Smooth muscle cell (in vitro differentiated cells): ENCODE measurements around the gene DDX27. TPM values are rescaled to one million over a fixed set of nuclear protein-coding genes. Genes with fewer than 3 reads are reported as not detected.
"Not testable (repeated sequence)": the region's sequence is repeated elsewhere in the genome, so short reads cannot be mapped to it uniquely, and the experiment has no call there.

Experiments
- DNase-seq: peaks from one replicate; lab custom pipeline; 2025; ENCODE audit not compliant: unreplicated experiment; lab: John Stamatoyannopoulos, UW
- H2AFZ ChIP-seq: fragments of 200-600 bp; sonication (generic); 2 replicates; pipeline ENCODE4 v1.6.0; 2016; ENCODE audit warnings: antibody characterized with exemption, low read depth, mild to moderate bottlenecking
- H3F3A ChIP-seq: fragments of 200-600 bp; sonication (generic); 2 replicates; pipeline ENCODE4 v1.6.0; 2017; ENCODE audit warnings: antibody characterized with exemption, low read depth
- H3K27ac ChIP-seq: fragments of 200-600 bp; sonication (generic); 2 replicates; pipeline ENCODE4 v1.5.1; 2016; ENCODE audit warnings: low read depth, mild to moderate bottlenecking
- H3K27me3 ChIP-seq: fragments of 200-600 bp; sonication (generic); 2 replicates; pipeline ENCODE4 v1.6.1; 2016; ENCODE audit warnings: low read depth, mild to moderate bottlenecking
- H3K36me3 ChIP-seq: fragments of 200-600 bp; sonication (generic); 2 replicates; pipeline ENCODE4 v1.5.1; 2016; ENCODE audit warnings: low read depth
- H3K4me1 ChIP-seq: fragments of 200-600 bp; sonication (generic); 2 replicates; pipeline ENCODE4 v1.5.1; 2016; ENCODE audit warnings: low read depth
- H3K4me2 ChIP-seq: fragments of 200-600 bp; sonication (generic); 2 replicates; pipeline ENCODE4 v1.6.0; 2016; ENCODE audit warnings: mild to moderate bottlenecking
- H3K4me3 ChIP-seq: fragments of 200-600 bp; sonication (generic); 2 replicates; pipeline ENCODE4 v1.5.1; 2016; ENCODE audit warnings: mild to moderate bottlenecking
- H3K79me2 ChIP-seq: fragments of 200-600 bp; sonication (generic); 2 replicates; pipeline ENCODE4 v1.6.0; 2016; ENCODE audit warnings: low read depth, mild to moderate bottlenecking
- H3K9ac ChIP-seq: fragments of 200-600 bp; sonication (generic); 2 replicates; pipeline ENCODE4 v1.6.0; 2016; ENCODE audit warnings: low read depth
- H3K9me3 ChIP-seq: fragments of 200-600 bp; sonication (generic); replicated peaks from 2 replicates; pipeline ENCODE4 v1.5.1; 2016; ENCODE audit warnings: low read depth
- H4K20me1 ChIP-seq: fragments of 200-600 bp; sonication (generic); 2 replicates; pipeline ENCODE4 v1.6.0; 2016; ENCODE audit warnings: low read depth
- CTCF ChIP-seq: fragments of 200-600 bp; sonication (generic); IDR thresholded peaks from 2 replicates; pipeline ENCODE4 v1.5.1; 2017; ENCODE audit warnings: borderline replicate concordance, mild to moderate bottlenecking, antibody characterized with exemption; ENCODE audit not compliant: insufficient read depth, poor library complexity, severe bottlenecking
- WGBS: methylation state at CpG from one replicate; pipeline ENCODE4 v1.1.7; 2016; ENCODE audit warnings: low lambda C conversion rate; 5-methylcytosine and 5-hydroxymethylcytosine counted together
- polyA plus RNA-seq: library from polyadenylated mRNA; unstranded; fragments of >200 nt; fragmentation: Nextera tagmentation; extraction: Ambion mirVana; gene quantifications from 2 replicates; pipeline ENCODE4 v1.2.1, GENCODE V29; 2016
- total RNA-seq: library from RNA; depleted of rRNA; stranded (reverse); fragments of >200 nt; gene quantifications from 2 replicates; pipeline ENCODE4 v1.2.3, GENCODE V29; 2014

DDX27 gene
- total and polyA plus RNA-seq, 2 experiments from 2014 or later, result 19.6 to 28.3 TPM

- no peaks in the 10 kb centered on the region for H3K9me3 ChIP-seq
These were observed 8.5 kb upstream of the DDX27 start for GRCh38 chr20:49210757-49211110.

GRCh38 chr20:49214571-49214970 is 4.6 kb upstream of the DDX27 start:
- DNase-seq, result no peak
- TF ChIP-seq CTCF, result no peak
- no peak overlapping the region for H3K4me2 ChIP-seq

More at GRCh38 chr20:49210757-49211110, 8.5 kb upstream of the DDX27 start:
- Histone ChIP-seq H3K27me3 (no peaks in the 10 kb centered on the region), H3K4me2 (no peak overlapping the region), H3K27ac (no peak overlapping the region), H3K79me2 (no peaks in the 10 kb centered on the region), H3F3A (no peaks in the 10 kb centered on the region), H4K20me1 (no peaks in the 10 kb centered on the region), H3K4me3 (no peak overlapping the region), H2AFZ (no peak overlapping the region), H3K9ac (no peak overlapping the region), H3K4me1 (no peaks in the 10 kb centered on the region), H3K36me3 (no peaks in the 10 kb centered on the region)
- no peak for TF ChIP-seq CTCF
- no peak for DNase-seq
- WGBS, result 97% methylated on average over 1 of the region's 1 CpG

GRCh38 chr20:49215232-49215631 is 4.0 kb upstream of the DDX27 start:
- DNase-seq, result no peak
- no peak overlapping the region for H3K4me3 ChIP-seq
- H4K20me1 ChIP-seq, result peaks cover 1% of the 10 kb centered on the region
- no peak overlapping the region for H3K27ac ChIP-seq
- no peaks in the 10 kb centered on the region for H3K36me3 ChIP-seq
- no peak overlapping the region for H3K4me2 ChIP-seq
- WGBS, result 94% methylated on average over 3 of the region's 3 CpGs
- H3K4me1 ChIP-seq, result peaks cover 3% of the 10 kb centered on the region
- no peak overlapping the region for H3K9ac ChIP-seq
- H3F3A ChIP-seq, result no peaks in the 10 kb centered on the region
- no peaks in the 10 kb centered on the region for H3K27me3 ChIP-seq
- H3K79me2 ChIP-seq, result peaks cover 8% of the 10 kb centered on the region
- H2AFZ ChIP-seq, result no peak overlapping the region
- TF ChIP-seq CTCF, result no peak
- H3K9me3 ChIP-seq, result no peaks in the 10 kb centered on the region

More at GRCh38 chr20:49214571-49214970, 4.6 kb upstream of the DDX27 start:
- Histone ChIP-seq H3F3A (no peaks in the 10 kb centered on the region), H4K20me1 (no peaks in the 10 kb centered on the region), H3K36me3 (no peaks in the 10 kb centered on the region), H3K4me3 (no peak overlapping the region), H3K27ac (no peak overlapping the region), H3K4me1 (no peaks in the 10 kb centered on the region), H3K27me3 (no peaks in the 10 kb centered on the region), H3K9ac (no peak overlapping the region), H3K9me3 (no peaks in the 10 kb centered on the region), H3K79me2 (peaks cover 2% of the 10 kb centered on the region), H2AFZ (no peak overlapping the region)

- Histone ChIP-seq H3K9ac (no peak overlapping the region), H3K79me2 (peaks cover 18% of the 10 kb centered on the region), H3K9me3 (no peaks in the 10 kb centered on the region), H2AFZ (peak overlapping the region; percentile 50), H3F3A (no peaks in the 10 kb centered on the region), H3K4me1 (peaks cover 7% of the 10 kb centered on the region), H3K4me2 (peak overlapping the region; percentile 68), H4K20me1 (peaks cover 4% of the 10 kb centered on the region), H3K36me3 (peaks cover 5% of the 10 kb centered on the region), H3K27ac (no peak overlapping the region), H3K27me3 (no peaks in the 10 kb centered on the region), H3K4me3 (no peak overlapping the region)
- peak; percentile 81 for DNase-seq
- TF ChIP-seq CTCF, result peak; percentile 87
- WGBS, result 20% methylated on average over 11 of the region's 11 CpGs
These were observed 2.1 kb upstream of the DDX27 start for GRCh38 chr20:49216991-49217578.

GRCh38 chr20:49218739-49219090 is 501 bp upstream of the DDX27 start:
- not testable (repeated sequence) for DNase-seq, H3K4me1 ChIP-seq, H2AFZ ChIP-seq, H3K27me3 ChIP-seq, H3F3A ChIP-seq, H4K20me1 ChIP-seq, H3K9me3 ChIP-seq
- WGBS, result 77% methylated on average over 10 of the region's 13 CpGs
- H3K4me3 ChIP-seq, result peak overlapping the region; percentile 78
- peak overlapping the region; percentile 71 for H3K27ac ChIP-seq
- H3K4me2 ChIP-seq, result peak overlapping the region; percentile 83
- peak overlapping the region; percentile 71 for H3K9ac ChIP-seq
- H3K36me3 ChIP-seq, result peaks cover 14% of the 10 kb centered on the region
- peaks cover 18% of the 10 kb centered on the region for H3K79me2 ChIP-seq
